OCI-LY7 (cell line): ENCODE data around the gene PEX14. TPM values are rescaled to one million over a fixed set of nuclear protein-coding genes. Genes with fewer than 3 reads are reported as not detected.

Experiments
- BruUV-seq: library from RNA; stranded (reverse); fragments of 400-500 nt; replicated peaks from 2 replicates; lab custom pipeline; 2021; lab: Mats Ljungman, UMichigan
- CTCF ChIA-PET: fragments of 300-600 bp; sonication (Branson Sonifier 250); formaldehyde crosslinking; loops from one replicate; lab custom pipeline; 2022; ENCODE audit warnings: antibody characterized with exemption; ENCODE audit not compliant: unreplicated experiment; lab: Charles Lee
- POLR2A ChIA-PET: fragments of 300-600 bp; sonication (Branson Sonifier 250); formaldehyde crosslinking; loops from one replicate; lab custom pipeline; 2022; ENCODE audit warnings: antibody characterized with exemption; lab: Charles Lee
- DNase-seq: peaks from one replicate; pipeline ENCODE4 v3.0.0-alpha.2; 2015; ENCODE audit warnings: low spot score
- H2AFZ ChIP-seq: fragments of 200-600 bp; sonication (generic), shearing (Covaris generic); 2 replicates; pipeline ENCODE4 v1.6.1; 2014; ENCODE audit warnings: mild to moderate bottlenecking, antibody characterized with exemption, low read length, moderate library complexity
- H3K27ac ChIP-seq: fragments of 200-600 bp; sonication (generic); 2 replicates; pipeline ENCODE4 v1.5.1; 2014; ENCODE audit warnings: mixed run types, low read depth, mild to moderate bottlenecking, moderate library complexity, low read length, inconsistent platforms; ENCODE audit not compliant: poor library complexity, severe bottlenecking
- H3K36me3 ChIP-seq: fragments of 200-600 bp; sonication (generic); 2 replicates; pipeline ENCODE4 v1.6.1; 2014; ENCODE audit warnings: mild to moderate bottlenecking, antibody characterized with exemption, low read length, moderate library complexity, mixed read lengths; ENCODE audit not compliant: insufficient read depth
- H3K4me1 ChIP-seq: fragments of 200-600 bp; sonication (generic); 2 replicates; pipeline ENCODE4 v1.5.1; 2014; ENCODE audit warnings: mild to moderate bottlenecking, low read length; ENCODE audit not compliant: insufficient read depth, poor library complexity, severe bottlenecking
- H3K4me2 ChIP-seq: fragments of 200-600 bp; sonication (generic); 2 replicates; pipeline ENCODE4 v1.6.1; 2014; ENCODE audit warnings: mild to moderate bottlenecking, low read length
- H3K4me3 ChIP-seq: fragments of 200-600 bp; sonication (generic); 2 replicates; pipeline ENCODE4 v1.5.1; 2014; ENCODE audit warnings: mild to moderate bottlenecking, low read depth, low read length; ENCODE audit not compliant: poor library complexity, severe bottlenecking
- H3K79me2 ChIP-seq: fragments of 200-600 bp; sonication (generic); 2 replicates; pipeline ENCODE4 v1.6.1; 2016; ENCODE audit warnings: low read depth, mild to moderate bottlenecking, low read length, moderate library complexity, mixed read lengths; ENCODE audit not compliant: insufficient read depth
- H3K9me2 ChIP-seq: fragments of 200-600 bp; sonication (generic); 2 replicates; pipeline ENCODE4 v1.6.1; 2016; ENCODE audit warnings: mild to moderate bottlenecking, low read length, mixed read lengths; ENCODE audit not compliant: insufficient read depth
- H3K9me3 ChIP-seq: fragments of 200-600 bp; sonication (generic); 2 replicates; pipeline ENCODE4 v1.6.1; 2014; ENCODE audit warnings: mild to moderate bottlenecking, mixed run types, low read length, mixed read lengths
- H4K20me1 ChIP-seq: fragments of 200-600 bp; sonication (generic); 2 replicates; pipeline ENCODE4 v1.6.1; 2014; ENCODE audit warnings: mild to moderate bottlenecking, antibody characterized with exemption, low read length, moderate library complexity, mixed read lengths; ENCODE audit not compliant: insufficient read depth
- EZH2phosphoT487 ChIP-seq: fragments of 200-600 bp; sonication (generic); IDR thresholded peaks from 2 replicates; pipeline ENCODE4 v1.6.1; 2018; ENCODE audit warnings: low read depth, borderline replicate concordance, mild to moderate bottlenecking, mixed run types, antibody characterized with exemption, low read length, moderate library complexity, mixed read lengths
- intact Hi-C: fragments of 100-400 bp; cut with micrococcal nuclease; formaldehyde crosslinking; loops from one replicate; pipeline ENCODE4 v1.10.0; 2022; ENCODE audit not compliant: unreplicated experiment
- total RNA-seq, 2 experiments: library from RNA; depleted of rRNA in 1 of 2; stranded (reverse); fragments of >200 nt in 1 of 2; shearing (Covaris generic) in 1 of 2; gene quantifications; 2 replicates each; pipeline ENCODE4 v1.2.3, GENCODE V29; 2014 to 2022
- TF ChIP-seq, protein P1 (sequence below): fragments of 200-600 bp; sonication (generic); conservative IDR thresholded peaks from 2 replicates; pipeline ENCODE4 v1.5.1; 2014; ENCODE audit warnings: mild to moderate bottlenecking, antibody characterized with exemption, low read length, moderate library complexity, mixed read lengths

PEX14 gene
- total RNA-seq, 2 experiments from 2014 or later, result 14.6 to 24.3 TPM

- CTCF ChIA-PET, result no interaction called here
- TF ChIP-seq EZH2phosphoT487, result no peak
- TF ChIP-seq, protein P1, sequence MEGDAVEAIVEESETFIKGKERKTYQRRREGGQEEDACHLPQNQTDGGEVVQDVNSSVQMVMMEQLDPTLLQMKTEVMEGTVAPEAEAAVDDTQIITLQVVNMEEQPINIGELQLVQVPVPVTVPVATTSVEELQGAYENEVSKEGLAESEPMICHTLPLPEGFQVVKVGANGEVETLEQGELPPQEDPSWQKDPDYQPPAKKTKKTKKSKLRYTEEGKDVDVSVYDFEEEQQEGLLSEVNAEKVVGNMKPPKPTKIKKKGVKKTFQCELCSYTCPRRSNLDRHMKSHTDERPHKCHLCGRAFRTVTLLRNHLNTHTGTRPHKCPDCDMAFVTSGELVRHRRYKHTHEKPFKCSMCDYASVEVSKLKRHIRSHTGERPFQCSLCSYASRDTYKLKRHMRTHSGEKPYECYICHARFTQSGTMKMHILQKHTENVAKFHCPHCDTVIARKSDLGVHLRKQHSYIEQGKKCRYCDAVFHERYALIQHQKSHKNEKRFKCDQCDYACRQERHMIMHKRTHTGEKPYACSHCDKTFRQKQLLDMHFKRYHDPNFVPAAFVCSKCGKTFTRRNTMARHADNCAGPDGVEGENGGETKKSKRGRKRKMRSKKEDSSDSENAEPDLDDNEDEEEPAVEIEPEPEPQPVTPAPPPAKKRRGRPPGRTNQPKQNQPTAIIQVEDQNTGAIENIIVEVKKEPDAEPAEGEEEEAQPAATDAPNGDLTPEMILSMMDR, result no peak
- Histone ChIP-seq H3K36me3 (no peaks in the 10 kb centered on the region), H2AFZ (no peak overlapping the region), H3K4me1 (no peaks in the 10 kb centered on the region), H3K4me3 (no peak overlapping the region), H4K20me1 (no peaks in the 10 kb centered on the region), H3K9me2 (no peaks in the 10 kb centered on the region), H3K9me3 (no peaks in the 10 kb centered on the region), H3K27ac (no peak overlapping the region), H3K79me2 (no peaks in the 10 kb centered on the region), H3K4me2 (no peak overlapping the region)
- BruUV-seq, result no TSS peak
- POLR2A ChIA-PET, result interaction anchor here (0.6 kb wide), 1 partner anchor 241 kb away, joined by 3 read pairs; no protein-coding TSS in a partner anchor
- intact Hi-C loops, result no loop called here
- DNase-seq, result no peak
Observed at GRCh38 chr1:10575616-10576015, 100.9 kb downstream of the PEX14 start.

DNA sequence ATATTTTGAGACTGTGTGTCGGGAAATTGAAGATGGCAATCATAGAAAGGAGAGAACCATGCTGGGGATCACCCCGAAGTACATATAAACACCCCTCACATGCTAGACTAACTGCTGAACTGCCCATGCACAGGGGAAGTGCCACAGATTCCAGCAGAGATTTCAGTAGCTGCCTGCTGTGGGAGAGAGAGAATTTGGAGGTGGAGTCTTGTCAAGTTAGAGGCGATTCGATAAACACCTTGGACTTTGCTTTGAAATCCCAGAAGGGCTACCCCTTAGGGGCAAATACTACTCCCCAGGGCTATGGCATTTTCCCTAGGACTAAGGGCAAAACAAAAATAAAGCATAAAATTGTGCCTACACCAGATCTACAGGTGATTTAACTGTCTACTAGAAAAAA lies 103.3 kb downstream of the PEX14 start:
- Histone ChIP-seq H3K27ac (no peak overlapping the region), H3K36me3 (no peaks in the 10 kb centered on the region), H3K4me1 (no peaks in the 10 kb centered on the region), H3K4me2 (no peak overlapping the region), H2AFZ (no peak overlapping the region), H3K79me2 (no peaks in the 10 kb centered on the region), H3K4me3 (no peak overlapping the region), H3K9me3 (no peaks in the 10 kb centered on the region), H3K9me2 (no peaks in the 10 kb centered on the region), H4K20me1 (no peaks in the 10 kb centered on the region)
- ChIA-PET POLR2A (interaction anchor here (0.6 kb wide), 1 partner anchor 614 kb away, joined by 4 read pairs; no protein-coding TSS in a partner anchor), CTCF (no interaction called here)
- intact Hi-C loops, result no loop called here
- DNase-seq, result no peak
- no TSS peak for BruUV-seq
- TF ChIP-seq, protein P1, result no peak
- no peak for TF ChIP-seq EZH2phosphoT487

GRCh38 chr1:10583641-10584040 lies 108.9 kb downstream of the PEX14 start:
- H2AFZ ChIP-seq, result no peak overlapping the region
- H3K79me2 ChIP-seq, result no peaks in the 10 kb centered on the region
- H3K9me2 ChIP-seq, result no peaks in the 10 kb centered on the region
- intact Hi-C loops, result no loop called here
- no peak for DNase-seq
- H3K36me3 ChIP-seq, result no peaks in the 10 kb centered on the region
- TF ChIP-seq, protein P1, result no peak
- no peak for TF ChIP-seq EZH2phosphoT487
- no peaks in the 10 kb centered on the region for H3K9me3 ChIP-seq
- no peak overlapping the region for H3K4me3 ChIP-seq
- ChIA-PET CTCF (no interaction called here), POLR2A (interaction anchor here (0.6 kb wide), 1 partner anchor 280 kb away, joined by 3 read pairs; no protein-coding TSS in a partner anchor)
- no peaks in the 10 kb centered on the region for H3K4me1 ChIP-seq
- H4K20me1 ChIP-seq, result no peaks in the 10 kb centered on the region
- no peak overlapping the region for H3K4me2 ChIP-seq
- BruUV-seq, result no TSS peak
- H3K27ac ChIP-seq, result no peak overlapping the region
